Nucleus accumbens (tissue), 56 donors: ENCODE measurements around the gene TEAD3.
"Not testable (repeated sequence)": the region's sequence is repeated elsewhere in the genome, so short reads cannot be mapped to it uniquely, and the experiment has no call there.

Experiments
- DNase-seq, 56 donors: peaks; one replicate each; lab custom pipeline; 2025; lab: John Stamatoyannopoulos, UW

The TEAD3 gene

GRCh38 chr6:35496841-35497570 lies at the start of gene TEAD3:
TSS of gene TEAD3 (minus strand) at chr6:35497079.
- peak in 6 of 56 donors; percentile 23 to 69 (median 44) for DNase-seq

- no peak for DNase-seq
These were observed 48.0 kb upstream of the TEAD3 start for GRCh38 chr6:35544769-35545361.

GRCh38 chr6:35543459-35544193 lies 46.7 kb upstream of the TEAD3 start:
- DNase-seq: no peak

DNA sequence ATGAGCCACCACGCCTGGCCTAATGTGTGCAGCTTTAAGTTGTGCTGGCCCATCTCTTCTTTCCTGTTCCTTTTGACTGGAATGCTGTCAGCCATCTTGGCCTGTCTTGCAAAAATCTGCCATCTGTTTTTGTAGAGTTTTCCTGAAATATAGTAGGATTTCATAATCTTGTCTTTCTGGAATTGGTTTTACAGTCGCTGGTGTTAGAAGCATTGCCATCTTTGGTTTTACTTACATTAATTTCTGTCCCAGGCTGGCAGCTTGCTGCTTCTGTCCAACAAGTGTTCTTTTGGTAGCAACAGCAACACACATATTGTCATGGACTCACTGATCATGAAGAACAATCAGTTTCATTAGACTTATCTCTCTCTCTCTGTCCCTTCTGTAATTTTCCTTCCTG lies 45.0 kb upstream of the TEAD3 start:
- DNase-seq: no peak

DNA sequence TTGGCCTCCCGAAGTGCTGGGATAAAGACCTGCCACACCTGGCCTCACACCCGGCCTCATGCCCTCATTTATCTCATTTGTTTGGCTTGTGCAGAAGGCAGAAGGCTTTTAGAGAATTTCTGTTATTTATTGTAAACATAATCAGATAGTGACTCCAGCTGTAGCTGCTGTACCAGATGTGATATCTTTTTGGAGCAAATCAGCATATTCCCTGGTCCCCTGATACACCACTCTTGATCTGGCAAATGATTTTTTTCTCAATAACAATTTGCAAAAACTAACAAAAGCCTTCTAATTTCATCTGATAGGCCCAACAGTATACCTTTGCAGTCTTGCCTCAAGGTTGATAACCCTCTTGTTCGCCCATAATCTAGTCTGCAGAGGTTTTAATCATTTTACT lies 42.3 kb upstream of the TEAD3 start:
- no peak for DNase-seq

- not testable (repeated sequence) for DNase-seq
These were observed 39.0 kb upstream of the TEAD3 start for GRCh38 chr6:35535847-35536246.

DNA sequence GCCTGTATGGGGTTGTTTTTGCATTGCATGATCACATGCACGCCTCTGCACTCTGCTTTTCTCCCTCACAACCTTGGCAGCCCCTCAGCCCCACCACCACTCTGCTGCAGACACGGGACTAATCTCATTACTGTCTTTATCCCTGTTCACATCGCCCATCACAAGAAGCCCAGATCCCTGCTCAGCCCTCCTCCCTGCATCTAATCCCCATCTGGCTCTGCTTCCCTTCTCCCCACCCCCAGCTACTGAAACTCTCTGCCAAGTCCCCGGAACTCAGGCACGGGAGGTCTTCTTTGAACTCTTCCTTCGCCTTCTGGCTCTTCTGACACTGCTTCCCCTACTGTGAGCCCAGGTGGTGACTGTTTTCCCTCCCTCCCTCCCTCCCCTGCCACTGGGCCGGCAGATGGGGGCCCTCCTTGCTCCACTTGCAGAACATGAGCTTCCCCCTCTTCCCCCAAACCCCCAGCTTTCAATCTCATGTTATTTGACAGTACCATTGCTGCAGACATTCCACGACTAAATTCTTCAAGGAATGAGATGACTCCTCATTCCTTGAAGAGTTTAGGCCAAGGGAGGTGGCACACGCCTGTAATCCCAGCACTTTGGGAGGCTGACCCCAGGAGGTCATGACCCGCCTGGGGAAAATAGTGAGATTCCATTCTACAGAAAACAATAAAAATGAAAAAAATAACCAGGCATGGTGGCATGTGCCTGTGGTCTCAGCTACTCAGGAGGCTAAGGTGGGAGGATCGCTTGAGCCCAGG lies 37.7 kb upstream of the TEAD3 start:
- DNase-seq: no peak

DNA sequence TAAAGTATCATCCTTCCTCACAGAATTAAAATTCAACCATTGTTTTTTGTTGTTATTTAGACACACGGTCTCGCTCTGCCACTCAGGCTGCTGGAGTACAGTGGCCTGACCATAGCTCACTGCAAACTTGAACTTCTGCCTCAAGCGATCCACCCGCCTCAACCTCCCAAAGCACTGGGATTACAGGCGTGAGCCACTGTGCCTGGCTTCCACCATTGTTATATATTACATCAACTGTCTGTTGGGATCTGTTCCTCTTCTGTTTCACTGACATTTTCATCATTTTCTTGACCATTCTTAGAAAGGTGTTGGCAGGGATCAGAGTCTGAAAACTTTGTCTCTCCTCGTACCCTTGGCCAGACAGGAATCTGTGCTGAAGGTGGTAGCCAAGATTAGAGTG lies 37.1 kb upstream of the TEAD3 start:
- no peak for DNase-seq

DNA sequence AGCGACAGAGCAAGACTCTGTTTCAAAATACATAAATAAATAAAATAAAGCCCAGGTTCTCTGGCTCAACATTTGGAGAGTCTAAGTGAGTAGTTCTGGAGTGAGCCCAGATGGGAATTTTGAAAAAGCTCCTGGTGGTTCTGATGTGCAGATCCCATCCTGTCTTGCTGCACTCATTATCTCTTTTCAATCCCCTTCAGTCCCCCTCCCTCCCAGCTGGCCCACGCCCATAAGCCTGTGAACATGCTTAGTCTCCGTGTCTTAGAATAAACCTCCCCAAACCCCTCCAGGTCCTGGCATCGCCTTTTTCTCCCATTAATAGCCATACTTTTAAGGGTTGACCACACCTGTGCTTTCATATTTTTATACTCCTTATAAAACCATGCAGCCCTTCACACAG lies 35.2 kb upstream of the TEAD3 start:
- no peak for DNase-seq

- no peak for DNase-seq
These were observed 27.6 kb upstream of the TEAD3 start for GRCh38 chr6:35524380-35525020.

DNA sequence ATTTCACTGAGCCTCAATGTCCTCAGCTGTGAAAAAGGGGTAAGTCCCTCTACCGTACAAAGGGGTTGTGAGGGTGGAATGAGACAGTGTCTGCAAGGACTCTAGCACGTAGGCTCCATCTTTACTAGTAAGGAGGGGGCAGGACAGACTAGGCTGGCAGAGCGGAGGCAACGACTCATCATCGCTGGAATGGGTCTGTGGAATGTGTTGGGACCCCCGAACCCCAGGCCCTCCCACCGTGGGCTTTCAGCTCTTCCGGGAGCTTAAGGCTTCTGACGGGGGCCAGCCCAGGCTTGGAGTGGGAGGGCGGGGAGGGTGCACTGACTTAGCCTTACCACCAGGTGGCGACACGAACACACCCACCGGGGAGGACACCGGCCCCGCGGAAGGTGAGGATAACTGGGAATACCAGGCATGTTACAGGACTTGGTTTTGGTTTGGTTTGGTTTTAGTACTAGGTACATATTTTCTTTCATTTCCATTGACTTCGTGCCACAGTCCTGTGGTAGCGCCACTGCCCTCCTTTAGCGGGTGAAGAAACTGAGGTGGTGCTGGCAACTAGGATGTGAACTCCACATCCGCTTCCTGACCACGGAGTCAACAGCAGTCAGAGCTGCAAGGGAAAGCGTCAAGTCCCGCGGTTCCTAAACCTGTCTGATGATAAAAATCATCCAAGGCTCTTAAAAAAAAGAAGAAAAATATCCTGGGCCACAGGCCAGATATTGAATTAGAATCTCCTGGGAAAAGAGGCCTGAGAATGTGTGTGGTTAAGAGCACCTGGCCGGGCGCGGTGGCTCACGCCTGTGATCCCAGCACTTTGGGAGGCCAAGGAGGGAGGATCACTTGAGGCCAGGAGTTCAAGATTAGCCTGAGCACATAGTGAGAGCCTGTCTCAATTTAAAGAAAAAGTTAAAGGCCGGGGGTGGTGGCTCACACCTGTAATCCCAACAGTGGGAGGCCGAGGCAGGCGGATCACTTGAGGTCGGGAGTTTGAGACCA lies 26.1 kb upstream of the TEAD3 start:
- peak in 41 of 56 donors; percentile 2 to 60 (median 27) for DNase-seq

GRCh38 chr6:35522151-35522550 lies 25.3 kb upstream of the TEAD3 start:
- no peak for DNase-seq

- DNase-seq: no peak
These were observed 24.4 kb upstream of the TEAD3 start for GRCh38 chr6:35521235-35521634.

DNA sequence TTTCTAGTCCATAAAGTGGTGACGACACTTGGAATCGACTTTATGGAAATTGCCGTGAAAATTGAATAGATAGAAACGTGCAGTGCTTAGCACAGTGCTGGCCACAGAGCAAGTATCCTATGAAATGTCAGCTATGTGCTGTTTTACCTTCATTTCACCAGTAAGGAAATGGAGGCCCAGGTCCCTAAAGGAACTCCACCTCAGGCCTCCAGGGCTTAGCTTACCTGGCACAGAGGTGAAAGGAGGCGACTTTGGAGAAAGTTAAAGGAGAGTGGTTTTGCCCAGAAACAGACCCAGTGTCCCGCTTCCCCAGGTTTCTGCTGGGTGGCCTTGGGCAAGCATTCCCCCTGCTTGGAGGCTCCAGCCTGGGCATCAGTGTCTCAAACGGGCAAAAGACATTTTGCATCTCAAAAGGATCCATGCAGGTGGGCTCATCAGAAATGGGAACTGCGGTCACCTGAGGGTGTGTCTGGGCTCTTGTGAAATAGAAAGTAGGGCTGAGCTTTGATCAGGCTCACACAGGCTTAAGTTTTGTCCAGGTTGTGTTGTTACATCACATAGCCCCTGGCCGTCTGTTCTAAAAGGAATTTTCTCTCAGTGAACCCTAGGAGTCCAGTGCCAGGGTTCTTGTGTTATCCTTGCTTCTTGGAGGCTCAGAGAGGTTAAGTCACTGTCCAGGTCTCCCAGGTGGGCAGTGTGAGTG lies 22.6 kb upstream of the TEAD3 start:
- DNase-seq: no peak

DNA sequence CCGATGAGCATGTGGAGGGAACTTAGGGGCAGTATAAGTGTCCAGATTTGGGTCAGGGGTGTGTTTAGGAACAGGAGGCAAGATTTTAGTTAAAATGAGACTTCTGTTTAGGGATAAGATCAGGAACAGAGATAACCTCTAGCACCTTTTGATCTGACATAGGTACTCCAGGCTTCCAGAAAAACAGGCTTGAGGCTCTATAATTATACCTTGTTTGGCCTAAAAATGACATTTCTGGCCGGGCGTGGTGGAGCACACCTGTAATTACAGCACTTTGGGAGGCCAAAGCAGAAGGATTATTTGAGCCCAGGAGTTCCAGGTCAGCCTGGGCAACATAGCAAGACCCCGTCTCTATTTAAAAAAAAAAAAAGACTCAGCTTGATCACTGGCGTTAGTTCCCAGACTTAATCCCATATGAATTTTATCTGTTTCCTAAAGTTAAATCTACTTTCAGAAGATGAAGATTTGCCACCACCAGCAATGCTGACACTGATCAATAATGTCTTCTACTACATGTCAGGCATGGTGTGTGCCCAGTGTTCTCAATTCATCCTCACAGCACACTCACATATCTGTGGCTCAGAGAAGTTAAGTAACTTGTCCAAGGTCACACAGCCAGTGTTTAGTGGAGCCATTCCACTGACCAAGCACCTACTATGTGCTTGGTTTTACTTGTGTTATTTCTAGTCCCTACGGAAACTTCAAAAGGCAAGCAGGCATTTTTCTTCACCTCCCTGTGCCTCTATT lies 21.9 kb upstream of the TEAD3 start:
- no peak for DNase-seq

DNA sequence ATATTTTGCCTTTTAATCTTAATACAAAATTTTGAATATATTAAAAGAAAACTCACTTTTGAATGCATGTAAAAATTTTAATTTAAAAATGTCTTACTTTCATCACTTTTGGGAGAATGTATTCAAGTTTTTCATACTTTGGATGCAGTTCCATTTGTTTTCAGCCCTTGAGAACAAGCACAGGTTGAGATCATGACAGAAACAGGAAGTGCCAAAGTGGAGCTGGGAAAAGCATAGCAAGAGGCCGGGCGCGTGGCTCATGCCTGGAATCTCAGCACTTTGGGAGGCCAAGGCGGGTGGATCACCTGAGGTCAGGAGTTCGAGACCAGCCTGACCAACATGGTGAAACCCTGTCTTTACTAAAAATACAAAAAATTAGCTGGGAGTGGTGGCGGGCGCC lies 21.1 kb upstream of the TEAD3 start:
- DNase-seq: not testable (repeated sequence)

DNA sequence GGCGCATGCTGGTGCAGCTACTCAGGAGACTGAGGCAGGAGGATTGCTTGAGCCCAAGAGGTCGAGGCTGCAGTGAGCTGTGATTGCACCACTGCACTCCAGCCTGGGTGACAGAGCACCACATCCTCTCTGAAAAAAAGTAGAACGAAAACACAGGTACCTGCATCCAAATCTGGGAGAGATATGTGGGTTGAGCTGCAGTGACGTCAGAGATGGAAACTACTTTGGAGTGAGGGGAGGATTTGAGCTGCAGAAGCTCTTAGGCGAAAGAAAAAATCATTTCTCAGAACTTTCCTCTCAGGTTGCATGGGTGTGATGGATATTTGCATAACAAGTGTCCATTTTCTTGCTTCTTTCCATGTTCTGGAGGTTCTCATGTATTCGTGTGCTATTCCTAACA lies 19.8 kb upstream of the TEAD3 start:
- peak in 1 of 56 donors; percentile 3 for DNase-seq

- not testable (repeated sequence) for DNase-seq
These were observed 19.1 kb upstream of the TEAD3 start for GRCh38 chr6:35515939-35516338.
